Measurements from ENCODE around the gene CEBPZOS.

DNA sequence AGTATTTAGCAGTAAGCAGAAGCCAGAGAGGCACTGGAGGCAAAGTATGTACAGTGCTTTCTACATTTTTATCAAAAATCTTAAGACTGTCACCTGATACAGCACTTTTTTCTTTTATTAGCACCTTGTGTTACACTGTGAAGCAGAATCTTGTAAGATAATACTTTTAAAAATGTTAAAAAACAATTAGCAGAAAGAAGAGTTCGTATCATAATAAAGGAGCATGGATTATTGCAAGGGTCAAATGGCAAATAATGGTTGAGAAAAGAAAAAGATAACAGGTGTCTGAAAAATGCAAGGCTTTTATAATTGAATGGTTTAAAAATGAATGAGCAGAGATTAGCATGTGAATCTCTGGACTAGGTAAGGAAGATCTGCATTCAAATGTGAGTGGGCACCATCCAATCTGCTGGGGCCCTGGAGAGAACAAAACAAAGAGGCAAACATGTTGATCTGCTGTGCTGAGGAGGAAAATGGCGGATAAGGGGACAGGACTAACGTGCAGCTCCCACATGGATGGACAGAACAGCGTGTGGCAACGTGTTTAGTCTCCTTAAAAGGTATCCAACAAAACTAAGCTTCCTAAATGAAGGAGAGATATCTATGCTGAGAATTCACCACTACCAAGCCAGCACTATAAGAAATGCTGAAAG, 9.5 kb downstream of the CEBPZOS start:
- no peak for TF ChIP-seq POLR2A (IDR thresholded peaks at IDR 0.05)
- TF ChIP-seq, protein P1, sequence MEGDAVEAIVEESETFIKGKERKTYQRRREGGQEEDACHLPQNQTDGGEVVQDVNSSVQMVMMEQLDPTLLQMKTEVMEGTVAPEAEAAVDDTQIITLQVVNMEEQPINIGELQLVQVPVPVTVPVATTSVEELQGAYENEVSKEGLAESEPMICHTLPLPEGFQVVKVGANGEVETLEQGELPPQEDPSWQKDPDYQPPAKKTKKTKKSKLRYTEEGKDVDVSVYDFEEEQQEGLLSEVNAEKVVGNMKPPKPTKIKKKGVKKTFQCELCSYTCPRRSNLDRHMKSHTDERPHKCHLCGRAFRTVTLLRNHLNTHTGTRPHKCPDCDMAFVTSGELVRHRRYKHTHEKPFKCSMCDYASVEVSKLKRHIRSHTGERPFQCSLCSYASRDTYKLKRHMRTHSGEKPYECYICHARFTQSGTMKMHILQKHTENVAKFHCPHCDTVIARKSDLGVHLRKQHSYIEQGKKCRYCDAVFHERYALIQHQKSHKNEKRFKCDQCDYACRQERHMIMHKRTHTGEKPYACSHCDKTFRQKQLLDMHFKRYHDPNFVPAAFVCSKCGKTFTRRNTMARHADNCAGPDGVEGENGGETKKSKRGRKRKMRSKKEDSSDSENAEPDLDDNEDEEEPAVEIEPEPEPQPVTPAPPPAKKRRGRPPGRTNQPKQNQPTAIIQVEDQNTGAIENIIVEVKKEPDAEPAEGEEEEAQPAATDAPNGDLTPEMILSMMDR (IDR thresholded peaks at IDR 0.05) = no peak
- TF ChIP-seq POLR2AphosphoS5 (IDR thresholded peaks at IDR 0.05) = no peak
- TF ChIP-seq EP300 (IDR thresholded peaks at IDR 0.05) = no peak

Measured in sigmoid colon (tissue), 4 donors.